NOMO-1 treated with DMSO at 0.1 percent for 48 hours (cell line): ENCODE results near the gene SDHB.

Source experiments
- DNase-seq: peaks from one replicate; lab custom pipeline; 2025; ENCODE audit not compliant: unreplicated experiment; lab: John Stamatoyannopoulos, UW

The SDHB gene

DNA sequence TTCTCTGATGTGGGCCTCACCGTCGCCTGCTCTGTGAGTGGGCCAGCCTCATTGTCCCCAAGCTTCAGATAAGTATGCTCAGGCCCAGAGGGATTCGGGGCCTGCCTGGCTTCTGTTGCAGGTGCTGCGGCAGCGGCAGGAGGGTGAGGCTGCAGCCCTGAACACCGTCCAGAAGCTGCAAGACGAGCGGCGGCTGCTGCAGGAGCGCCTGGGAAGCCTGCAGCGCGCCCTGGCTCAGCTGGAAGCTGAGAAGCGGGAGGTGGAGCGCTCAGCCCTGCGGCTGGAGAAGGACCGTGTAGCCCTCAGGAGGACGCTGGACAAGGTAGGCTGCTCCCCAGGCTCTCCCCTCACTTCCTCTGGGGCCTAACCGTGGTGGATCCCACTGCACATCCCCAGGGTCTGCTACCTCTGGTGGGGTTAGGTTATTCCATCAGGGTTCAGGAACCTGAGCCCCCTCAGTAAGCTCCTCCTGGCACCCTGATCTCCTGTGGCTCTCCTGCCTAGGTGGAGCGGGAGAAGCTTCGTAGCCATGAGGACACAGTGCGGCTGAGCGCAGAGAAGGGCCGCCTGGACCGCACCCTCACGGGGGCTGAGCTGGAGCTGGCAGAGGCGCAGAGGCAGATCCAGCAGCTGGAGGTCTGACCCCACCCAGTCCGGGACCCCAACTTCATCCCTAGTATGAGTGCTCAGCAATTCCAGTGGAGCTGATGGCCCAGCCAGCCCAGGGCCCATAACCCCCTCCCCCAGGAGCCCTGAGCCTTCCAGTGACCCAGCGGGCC lies 83.5 kb downstream of the SDHB start:
- no peak for DNase-seq

- DNase-seq: no peak
Measured at GRCh38 chr1:16969651-16970050, 84.2 kb downstream of the SDHB start.

DNA sequence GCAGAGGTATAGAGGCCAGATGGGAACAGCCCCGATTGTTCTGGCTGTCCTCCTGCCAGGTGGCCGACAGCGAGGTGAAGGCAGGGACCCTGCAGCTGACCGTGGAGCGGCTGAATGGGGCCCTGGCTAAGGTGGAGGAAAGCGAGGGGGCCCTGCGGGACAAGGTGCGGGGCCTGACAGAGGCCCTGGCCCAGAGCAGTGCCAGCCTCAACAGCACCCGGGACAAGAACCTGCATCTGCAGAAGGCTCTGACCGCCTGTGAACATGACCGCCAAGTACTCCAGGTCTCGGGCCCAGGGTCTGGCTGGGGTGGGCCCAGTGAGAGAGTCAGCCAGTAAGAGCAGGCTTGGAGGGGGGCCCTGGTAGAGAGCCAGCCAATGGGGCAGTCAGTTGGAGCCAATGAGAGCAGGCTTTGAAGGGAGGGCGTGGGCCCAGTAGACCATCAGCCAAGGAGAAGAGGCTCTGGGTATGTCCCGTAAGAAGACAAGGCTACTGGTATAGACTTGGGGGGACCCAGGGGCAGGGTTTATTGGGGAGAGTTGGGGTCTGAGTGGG lies 84.7 kb downstream of the SDHB start:
- DNase-seq: no peak
